HG02798 (cell line): Measurements from ENCODE around the gene PRKRA.
"Not testable (repeated sequence)": the region's sequence is repeated elsewhere in the genome, so short reads cannot be mapped to it uniquely, and the experiment has no call there.

ENCODE experiments used
- ATAC-seq: cut with Tn5 transposase; IDR thresholded peaks from one replicate; pipeline ENCODE4 v1.9.1; 2021; ENCODE audit warnings: mild to moderate bottlenecking; ENCODE audit not compliant: unreplicated experiment, poor library complexity

The PRKRA gene

DNA sequence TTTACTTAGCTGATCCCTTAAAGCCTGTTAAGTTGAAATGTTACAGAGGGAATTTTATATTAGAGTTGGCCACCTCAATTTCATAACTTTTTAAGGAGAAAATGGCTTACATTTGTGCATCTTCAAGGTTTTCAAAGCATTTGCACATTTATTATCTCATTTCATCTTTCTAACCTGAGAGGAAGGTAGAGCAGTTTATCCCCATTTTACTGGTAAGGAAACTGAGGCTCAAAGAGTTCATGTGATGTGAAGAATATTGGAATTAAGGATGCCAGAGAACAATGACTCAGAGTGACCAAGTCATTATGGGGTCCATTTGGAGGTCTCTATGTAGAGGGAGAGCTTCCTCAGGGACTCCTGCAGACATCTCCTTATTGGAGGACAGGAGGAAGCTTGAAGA lies 35.0 kb downstream of the PRKRA start:
- ATAC-seq, result no peak

DNA sequence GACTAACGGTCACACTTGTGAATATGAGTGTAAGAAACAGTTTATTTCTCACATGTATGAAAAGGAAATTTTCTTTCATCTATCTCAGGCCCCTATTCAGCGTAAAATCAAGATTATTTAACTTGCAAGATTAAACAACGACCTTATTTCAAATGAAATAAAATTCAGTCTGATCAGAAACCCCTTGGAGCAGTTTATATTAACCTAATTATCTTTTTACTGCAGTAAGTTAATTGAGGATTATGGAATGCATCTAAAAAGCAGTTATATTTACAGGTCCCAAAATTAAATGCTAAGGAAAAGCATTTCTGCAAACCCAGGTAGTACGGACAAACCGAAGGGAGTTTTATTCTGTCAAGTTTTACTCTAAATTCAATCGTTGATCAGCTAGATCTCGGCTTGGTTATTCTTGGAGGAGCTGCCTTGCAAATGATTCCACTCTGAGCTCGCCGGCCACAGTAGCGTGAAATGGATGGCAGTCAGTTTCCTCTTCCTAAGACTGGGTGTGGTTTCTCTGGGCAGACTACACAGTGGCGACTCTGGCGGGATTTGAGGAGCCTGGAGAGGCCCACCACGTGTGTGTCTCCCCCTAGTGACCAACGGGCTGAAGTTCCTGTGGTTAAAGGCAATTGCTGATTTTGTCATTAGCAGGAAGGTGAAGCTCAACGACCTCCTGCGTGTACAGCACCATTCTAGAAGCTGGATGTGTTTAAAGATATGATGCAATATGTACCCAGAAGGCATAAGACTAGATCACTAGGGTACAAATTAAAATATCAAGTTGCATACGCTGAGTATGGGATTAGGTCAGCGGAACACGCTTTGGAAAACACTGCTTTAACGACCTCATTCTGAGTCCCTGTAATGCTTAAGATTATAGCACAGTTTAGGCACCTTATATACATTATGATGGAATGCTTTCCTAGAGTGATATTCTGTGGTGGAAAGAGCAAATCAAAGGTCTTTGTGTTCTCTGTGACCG lies 36.4 kb downstream of the PRKRA start:
- peak; percentile 84 for ATAC-seq

DNA sequence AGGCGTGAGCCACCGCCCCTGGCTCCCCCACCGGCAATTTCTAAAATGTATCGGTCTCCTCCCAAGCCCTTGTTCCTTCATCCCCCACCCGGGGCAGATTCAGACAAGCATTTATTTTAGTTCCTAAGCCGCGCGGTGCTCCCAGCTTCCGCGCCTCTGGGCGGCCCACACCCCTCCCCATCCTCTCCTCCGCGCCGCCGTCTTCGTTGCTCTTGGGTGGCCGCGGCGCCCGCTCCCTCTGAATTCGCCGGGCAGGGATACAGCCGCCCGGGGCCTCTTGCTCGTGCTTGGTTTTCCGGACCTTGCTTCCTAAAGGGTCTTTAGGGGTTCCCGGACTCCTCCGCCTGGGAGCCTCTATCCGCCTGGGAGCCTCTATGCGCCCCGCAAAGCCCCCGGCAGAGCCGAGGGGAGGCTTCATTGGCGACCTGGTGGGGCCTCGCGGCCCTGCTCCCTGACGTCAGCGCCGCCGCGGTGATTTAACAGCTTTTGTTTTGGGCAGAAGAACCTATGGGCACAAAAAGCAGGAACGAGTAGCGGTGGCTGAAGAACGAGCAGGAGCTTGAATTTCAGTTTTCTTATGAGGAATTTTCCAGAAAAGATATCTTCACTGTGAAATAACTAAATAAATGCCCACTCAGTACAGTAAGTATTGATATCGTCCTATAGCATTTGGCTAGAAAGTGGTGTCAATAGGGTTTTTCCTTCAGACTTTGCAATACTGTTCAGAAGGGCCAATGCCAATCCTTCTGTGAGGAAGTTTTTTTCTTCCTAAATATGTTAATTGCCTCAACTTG lies 37.3 kb downstream of the PRKRA start:
- peak; percentile 85 for ATAC-seq

DNA sequence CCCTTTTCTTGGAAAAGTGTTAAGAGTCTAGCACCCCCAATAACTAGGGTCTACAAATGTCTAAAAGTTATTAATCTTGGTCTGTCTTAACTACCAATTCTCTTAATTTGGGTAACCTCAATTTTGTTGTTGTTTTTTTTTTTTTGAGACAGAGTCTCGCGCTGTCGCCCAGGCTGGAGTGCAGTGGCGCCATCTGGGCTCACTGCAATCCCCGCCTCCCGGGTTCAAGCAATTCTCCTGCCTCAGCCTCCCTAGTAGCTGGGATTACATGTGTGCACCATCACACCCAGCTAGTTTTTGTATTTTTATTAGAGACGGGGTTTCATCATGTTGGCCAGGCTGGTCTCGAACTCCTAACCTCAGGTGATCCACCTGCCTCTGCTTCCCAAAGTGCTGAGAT lies 38.5 kb downstream of the PRKRA start:
- ATAC-seq, result not testable (repeated sequence)

DNA sequence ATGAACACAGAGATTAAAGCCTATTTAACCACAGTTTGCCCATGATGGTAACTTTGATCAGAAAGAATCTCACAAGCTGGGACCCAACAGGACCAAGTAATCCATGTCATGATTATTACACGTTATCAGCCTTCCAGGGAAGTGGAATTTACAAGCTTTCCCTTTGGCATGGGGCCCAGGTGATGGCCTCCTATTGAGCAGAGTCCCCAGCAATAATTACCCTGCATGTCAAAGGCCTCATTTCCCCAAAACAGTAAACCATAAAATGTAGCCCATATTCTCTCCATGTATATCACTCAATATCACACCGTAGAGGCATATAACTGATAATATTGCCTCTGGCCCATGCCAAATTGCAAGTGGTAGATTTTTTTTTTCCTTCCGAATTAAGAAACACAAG lies 38.9 kb downstream of the PRKRA start:
- ATAC-seq, result no peak

DNA sequence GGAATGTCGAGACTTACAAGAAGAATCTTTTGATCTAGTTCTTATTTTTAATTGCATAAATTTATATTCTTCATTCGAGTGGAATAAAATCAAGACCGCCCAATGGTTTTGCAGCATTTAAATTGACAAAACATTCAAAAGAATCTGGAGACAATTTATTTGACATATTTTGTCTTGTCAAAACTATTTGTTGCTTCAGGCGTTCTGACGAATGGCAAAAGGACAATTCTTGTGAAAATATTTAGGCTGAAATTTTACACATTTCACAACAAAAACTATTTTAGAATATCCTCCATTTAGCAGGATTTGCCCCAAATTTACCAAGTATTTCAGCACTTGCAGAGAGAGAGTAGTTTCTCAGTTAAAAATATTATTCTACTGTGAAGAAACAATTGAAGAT lies 41.7 kb downstream of the PRKRA start:
- ATAC-seq, result no peak

DNA sequence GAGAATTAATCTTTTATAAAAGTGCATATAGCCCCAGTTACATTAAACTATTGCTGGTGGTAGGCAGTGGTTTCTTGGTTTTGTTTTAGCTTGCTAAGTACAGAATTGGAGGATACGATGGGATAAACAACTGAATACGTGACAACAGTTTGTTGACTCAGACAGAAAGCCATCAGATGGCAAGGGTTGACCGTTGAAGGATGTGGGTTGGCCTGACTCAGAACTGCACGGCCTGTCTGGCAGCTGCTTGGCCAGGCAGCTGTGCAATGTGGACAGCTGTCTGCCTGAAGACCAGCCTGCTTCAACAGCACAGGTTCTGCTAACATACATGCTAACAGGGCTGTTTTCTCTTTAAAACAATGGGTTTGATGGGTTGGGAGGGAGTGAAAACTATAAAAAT lies 46.6 kb downstream of the PRKRA start:
- peak; percentile 100 for ATAC-seq

DNA sequence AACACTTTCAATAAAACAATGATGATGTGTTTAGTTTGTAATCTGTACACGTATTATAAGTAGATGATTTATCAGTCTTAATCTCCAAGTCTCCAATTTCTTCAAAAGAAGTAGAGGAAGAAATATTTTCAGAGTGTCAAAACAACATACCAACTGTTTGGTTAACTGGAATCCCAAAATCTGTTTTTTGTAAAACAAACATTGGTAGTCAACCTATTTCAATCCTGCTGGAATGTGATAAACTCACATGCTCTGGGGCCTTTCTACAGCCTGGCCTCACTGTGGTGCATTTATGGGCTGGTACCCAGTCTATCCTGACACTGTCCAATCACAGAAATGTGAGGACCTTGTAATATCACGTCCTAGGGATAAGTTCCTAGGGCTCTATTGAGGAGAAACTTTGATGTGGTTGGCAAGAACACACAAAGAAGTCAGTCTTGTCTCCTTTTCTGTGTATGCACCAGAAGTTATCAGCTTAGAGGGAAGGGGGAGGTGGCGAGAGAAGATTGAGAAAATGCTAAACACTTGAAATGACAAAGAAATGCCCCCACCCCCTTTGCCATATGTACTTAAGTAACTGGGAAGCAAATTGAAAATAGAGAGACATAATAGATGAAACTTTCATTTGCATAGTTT lies 47.2 kb downstream of the PRKRA start:
- peak; percentile 42 for ATAC-seq

DNA sequence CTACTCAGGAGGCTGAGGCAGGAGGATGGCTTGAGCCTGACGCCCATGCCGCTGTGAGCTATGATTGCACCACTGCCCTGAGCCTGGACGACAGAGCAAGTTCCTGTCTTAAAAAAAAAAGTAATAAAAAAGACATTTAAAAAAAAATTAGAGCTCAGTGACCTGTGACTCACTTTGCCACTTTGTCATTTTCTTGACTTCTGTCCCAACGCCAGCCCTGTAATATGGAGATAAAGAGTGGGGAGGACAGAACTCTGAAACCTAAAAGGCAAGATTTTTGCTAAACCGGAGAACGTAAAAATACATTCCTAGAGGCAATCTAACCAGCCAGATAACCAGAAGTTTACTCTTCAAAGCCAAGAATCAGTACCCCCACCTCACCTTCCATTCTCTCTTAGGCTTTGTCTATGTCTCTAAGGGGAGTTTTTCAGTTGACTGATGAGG lies 49.0 kb downstream of the PRKRA start:
- no peak for ATAC-seq

DNA sequence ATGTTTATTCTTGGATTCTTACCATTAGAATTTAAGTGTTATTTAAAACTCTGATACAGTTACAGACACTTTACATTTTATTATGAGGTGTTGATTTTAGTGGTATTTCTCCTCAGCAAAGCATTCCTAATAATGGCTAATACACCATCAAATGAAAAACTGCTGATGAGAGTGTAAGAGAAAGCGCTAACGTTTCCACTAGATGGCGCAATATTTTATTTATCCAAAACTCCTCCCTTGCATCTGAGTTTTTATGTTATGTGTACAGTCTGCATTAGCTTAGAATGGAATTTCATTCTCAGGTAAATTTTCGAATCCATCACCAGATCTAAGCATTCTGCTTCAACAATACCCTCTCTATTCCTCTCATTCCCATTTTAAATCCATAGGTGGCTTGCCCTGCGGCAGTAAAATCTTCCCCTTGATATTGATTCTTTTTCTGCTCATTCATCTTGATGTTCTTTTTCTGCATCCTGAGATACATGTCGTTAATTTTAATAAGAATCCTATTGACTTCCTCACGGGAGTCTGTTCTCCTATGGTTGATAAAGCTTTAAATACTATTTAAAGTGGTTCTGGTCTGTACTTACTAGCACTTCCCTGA lies 53.9 kb downstream of the PRKRA start:
- ATAC-seq, result peak; percentile 88

DNA sequence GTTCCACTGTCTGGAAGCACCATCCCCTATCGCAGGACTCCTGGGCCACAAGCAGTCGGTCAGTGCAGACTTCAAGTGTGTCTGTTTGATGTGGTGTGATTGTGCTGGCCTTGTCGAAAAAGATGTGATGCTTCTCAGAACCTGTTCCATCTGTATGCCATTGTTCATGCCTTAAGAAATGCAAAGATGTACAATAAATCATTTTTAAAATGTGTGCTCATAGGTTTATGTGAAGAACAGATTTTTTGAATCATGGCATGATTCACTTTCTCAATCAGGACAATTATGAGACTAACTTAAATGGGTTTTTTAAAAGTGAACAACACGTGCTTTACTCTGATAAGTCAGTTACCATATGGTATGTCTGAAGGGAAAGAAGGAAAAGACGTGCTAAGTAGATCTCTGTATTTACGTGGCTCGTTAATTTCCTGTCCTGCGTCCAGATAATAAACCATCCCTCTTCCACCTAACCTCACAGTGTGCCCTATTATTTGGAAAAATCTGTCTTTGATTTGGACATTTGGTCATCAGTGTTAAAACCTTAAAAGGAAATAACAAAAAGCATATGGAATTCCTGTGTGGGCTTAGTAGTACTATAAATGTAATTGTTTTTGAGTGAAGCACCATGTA lies 54.9 kb downstream of the PRKRA start:
- ATAC-seq, result no peak

DNA sequence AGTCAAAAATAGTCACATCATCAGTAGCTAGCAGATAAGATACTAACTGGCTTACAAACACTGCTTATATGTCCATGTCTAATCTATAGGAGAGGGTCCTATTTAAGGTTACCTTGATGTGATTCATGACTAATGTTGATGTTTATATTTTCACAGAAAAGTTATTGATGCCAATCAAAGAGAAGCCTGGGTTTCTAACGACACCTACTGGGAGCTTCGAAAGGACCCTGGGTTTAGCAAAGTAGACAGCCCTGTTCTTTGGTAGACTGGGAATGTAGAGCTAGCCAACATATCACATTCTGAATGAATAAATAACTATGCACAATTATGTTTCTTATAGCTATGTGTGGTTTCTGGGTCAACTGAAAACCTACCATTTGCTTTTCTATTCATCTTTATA lies 55.7 kb downstream of the PRKRA start:
- no peak for ATAC-seq

DNA sequence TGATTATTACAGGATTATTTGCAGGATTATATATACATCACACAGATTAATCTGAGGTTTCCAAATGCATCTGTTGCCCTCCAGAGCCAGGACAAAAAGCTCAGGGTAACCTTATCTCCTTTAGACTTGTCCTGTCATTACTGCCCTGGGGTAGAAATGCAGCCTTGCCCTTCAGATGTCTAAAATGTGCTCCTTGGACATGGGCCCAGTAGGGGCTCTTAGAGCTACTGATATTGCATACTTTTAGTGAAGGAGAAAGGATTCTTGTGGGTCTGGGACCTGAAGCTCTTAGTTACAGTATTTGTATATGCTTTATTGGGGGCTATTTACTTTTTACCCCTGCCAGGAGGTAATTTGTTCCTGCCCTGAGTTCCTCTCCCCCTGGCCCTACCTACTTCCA lies 56.1 kb downstream of the PRKRA start:
- ATAC-seq, result no peak

DNA sequence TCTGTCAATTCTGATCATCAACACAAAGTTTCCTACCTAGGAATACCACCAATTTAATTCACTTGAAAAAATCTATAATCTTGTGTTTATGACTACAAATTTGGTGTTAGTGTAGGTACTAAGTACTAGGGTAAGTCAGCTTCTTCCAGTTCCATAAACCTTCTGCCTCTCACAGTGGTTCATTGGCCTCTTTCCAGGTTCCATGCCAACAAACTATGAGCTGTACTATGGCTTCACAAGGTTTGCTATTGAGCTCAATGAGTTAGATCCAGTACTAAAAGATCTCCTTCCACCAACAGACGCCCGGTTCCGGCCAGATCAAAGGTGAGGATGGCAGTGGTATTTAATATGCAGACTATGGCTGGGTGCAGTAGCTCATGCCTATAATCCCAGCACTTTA lies 58.8 kb downstream of the PRKRA start:
- no peak for ATAC-seq

DNA sequence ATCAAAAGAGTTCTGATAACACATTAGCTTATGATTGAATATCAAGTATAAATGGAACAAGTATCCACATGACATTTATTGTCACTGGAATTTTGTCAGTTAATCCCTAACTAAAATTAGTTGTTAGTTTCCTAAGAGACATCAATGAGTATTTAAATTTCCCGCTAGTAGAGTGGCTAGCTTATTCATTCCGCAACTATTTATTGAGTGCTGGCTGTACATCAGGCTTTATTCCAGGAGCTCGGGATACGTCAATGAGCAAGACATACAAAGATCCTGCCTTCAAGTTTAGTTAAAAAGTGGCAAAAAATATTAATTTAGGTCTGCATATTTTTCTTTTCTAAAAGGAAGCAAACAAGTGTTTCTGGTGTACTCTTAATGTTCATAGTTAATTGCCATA lies 59.3 kb downstream of the PRKRA start:
- no peak for ATAC-seq

DNA sequence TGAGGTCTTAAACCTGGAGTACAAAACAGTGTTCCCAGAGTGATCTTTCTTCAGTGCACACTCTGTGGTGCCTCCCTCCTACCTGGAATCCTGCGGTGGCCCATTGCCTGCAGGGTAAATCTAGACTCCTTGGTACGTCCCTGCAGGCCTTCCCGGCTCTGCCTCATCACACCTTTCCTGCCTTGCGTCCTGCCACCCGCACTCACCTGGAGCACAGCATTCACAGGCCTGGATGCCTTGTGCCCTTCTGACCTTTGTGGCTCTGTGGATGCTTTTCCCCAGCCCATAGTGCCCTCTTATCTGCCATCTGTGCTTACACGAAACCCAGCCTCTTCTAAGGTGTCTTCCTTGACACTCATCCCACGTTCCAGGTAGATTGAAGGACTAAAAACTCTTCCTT lies 62.7 kb downstream of the PRKRA start:
- no peak for ATAC-seq

DNA sequence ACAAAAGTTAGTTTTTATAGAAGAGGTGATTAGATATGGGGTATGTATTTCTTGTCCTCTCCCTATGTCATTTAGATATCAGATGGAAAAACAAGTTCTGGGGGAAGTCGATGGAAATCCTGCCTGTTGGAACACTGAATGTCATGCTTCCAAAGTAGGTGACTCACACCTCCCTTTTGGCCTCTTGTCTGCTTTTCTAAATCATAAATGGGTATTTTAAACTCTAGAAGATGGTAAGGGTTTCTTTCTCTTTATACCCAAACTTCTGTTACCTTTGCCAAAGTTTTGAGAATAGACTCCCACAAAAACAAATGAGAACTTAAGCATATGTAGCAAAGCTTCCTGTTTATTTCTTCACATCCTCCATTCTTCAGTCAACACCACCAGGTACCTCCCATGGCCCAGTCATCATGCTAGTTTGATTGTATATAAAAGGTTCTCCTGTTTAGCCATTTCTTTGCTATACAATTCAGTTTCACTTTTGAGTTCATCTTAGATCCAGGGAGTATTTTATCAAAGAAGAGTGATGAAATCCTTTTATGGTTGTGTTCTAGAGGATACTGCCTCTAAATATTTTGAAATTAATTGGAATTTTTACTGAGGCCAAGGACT lies 63.9 kb downstream of the PRKRA start:
- ATAC-seq, result no peak

DNA sequence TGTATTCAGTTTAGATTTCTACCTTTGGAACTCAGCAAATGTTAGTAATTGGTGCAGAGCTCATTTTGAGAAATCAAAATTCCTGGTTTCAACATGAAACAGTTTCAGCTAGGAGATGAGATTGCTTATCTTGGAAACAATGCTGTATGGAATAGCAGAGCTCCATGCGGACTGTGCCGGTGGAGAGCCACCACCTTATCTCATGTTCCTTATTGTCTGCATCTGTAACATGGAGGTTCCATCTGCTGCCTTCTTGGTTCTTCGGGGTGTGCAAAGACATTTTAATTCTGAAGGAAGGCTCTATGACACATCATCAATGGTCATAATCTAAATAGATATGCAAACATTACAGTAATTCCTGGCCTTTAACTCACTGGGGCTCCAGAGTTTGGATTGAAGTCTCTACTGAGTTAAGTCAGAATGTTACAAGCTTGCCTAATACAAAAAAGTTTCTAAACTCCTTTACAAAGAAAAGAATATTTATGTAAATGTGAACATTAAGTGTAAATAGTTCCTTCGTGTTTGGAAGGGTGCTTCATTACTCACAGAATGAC lies 65.3 kb downstream of the PRKRA start:
- no peak for ATAC-seq

DNA sequence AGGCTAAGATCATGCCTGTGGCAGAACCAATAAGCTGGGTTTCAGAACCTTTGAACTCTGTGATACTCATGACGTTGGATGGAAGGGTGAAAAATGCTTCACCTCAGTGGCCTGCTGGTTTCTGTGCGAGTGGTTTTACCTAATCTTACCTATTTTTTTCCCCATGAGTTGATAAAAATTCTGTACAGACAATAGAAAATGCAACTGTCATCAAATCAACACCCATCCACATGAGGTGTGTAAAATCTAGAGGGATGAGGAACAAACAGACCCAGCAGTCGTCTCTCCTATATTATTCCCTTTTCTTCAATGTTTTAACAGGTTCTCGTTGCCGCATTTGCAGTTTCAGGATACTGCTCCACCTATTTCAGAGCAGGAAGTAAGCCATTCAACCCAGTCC lies 67.3 kb downstream of the PRKRA start:
- ATAC-seq, result no peak
